RWPE2 (cell line): Measurements from ENCODE around the gene KRT33A.
"Not testable (repeated sequence)": the region's sequence is repeated elsewhere in the genome, so short reads cannot be mapped to it uniquely, and the experiment has no call there.

Experiments used
- ATAC-seq: fragments of 200-7000 bp; cut with Tn5 transposase; 3 replicates; pipeline ENCODE4 v1.9.1; 2021; ENCODE audit warnings: low read depth
- DNase-seq: peaks from one replicate; pipeline ENCODE4 v3.0.0-alpha.2; 2020; ENCODE audit warnings: low spot score
- H3K27ac ChIP-seq: fragments of 450-650 bp; 2 replicates; pipeline ENCODE4 v1.5.1; 2017; ENCODE audit warnings: mild to moderate bottlenecking; ENCODE audit not compliant: poor library complexity, severe bottlenecking
- H3K27me3 ChIP-seq: fragments of 250-450 bp; sonication (Bioruptor Pico); 2 replicates; pipeline ENCODE4 v1.5.1; 2021; ENCODE audit warnings: mild to moderate bottlenecking, moderate library complexity; ENCODE audit not compliant: insufficient read depth, poor library complexity, severe bottlenecking
- H3K36me3 ChIP-seq: fragments of 250-450 bp; sonication (Bioruptor Pico); 2 replicates; pipeline ENCODE4 v1.5.1; 2020; ENCODE audit warnings: low read depth, mild to moderate bottlenecking, moderate library complexity
- H3K4me1 ChIP-seq: fragments of 250-450 bp; sonication (Bioruptor Pico); 2 replicates; pipeline ENCODE4 v1.5.1; 2021; ENCODE audit warnings: mild to moderate bottlenecking, moderate library complexity; ENCODE audit not compliant: insufficient read depth, poor library complexity, severe bottlenecking
- H3K4me3 ChIP-seq: fragments of 250-450 bp; sonication (Bioruptor Pico); 2 replicates; pipeline ENCODE4 v1.5.1; 2021; ENCODE audit warnings: mild to moderate bottlenecking, moderate library complexity; ENCODE audit not compliant: severe bottlenecking
- H3K9me3 ChIP-seq: fragments of 250-450 bp; sonication (Bioruptor Pico); 2 replicates; pipeline ENCODE4 v1.5.1; 2021; ENCODE audit warnings: mild to moderate bottlenecking, moderate library complexity; ENCODE audit not compliant: severe bottlenecking
- TF ChIP-seq, protein P1 (sequence below): fragments of 450-650 bp; IDR thresholded peaks from one replicate; pipeline ENCODE4 v1.5.1; 2017; ENCODE audit warnings: mild to moderate bottlenecking, moderate library complexity; ENCODE audit not compliant: poor library complexity, severe bottlenecking

Gene KRT33A

GRCh38 chr17:41352597-41353366 is 2.2 kb upstream of the KRT33A start:
- ATAC-seq (peak; percentile 93), DNase-seq (no peak)
- peaks cover 5% of the 10 kb centered on the region; the same call in 1 of the 2 replicates for H3K36me3 ChIP-seq
- TF ChIP-seq, protein P1, sequence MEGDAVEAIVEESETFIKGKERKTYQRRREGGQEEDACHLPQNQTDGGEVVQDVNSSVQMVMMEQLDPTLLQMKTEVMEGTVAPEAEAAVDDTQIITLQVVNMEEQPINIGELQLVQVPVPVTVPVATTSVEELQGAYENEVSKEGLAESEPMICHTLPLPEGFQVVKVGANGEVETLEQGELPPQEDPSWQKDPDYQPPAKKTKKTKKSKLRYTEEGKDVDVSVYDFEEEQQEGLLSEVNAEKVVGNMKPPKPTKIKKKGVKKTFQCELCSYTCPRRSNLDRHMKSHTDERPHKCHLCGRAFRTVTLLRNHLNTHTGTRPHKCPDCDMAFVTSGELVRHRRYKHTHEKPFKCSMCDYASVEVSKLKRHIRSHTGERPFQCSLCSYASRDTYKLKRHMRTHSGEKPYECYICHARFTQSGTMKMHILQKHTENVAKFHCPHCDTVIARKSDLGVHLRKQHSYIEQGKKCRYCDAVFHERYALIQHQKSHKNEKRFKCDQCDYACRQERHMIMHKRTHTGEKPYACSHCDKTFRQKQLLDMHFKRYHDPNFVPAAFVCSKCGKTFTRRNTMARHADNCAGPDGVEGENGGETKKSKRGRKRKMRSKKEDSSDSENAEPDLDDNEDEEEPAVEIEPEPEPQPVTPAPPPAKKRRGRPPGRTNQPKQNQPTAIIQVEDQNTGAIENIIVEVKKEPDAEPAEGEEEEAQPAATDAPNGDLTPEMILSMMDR, result no peak
- peaks cover 2% of the 10 kb centered on the region for H3K9me3 ChIP-seq
- H3K4me3 ChIP-seq, result no peak overlapping the region
- peak overlapping the region; percentile 47 for H3K27ac ChIP-seq
- peaks cover 32% of the 10 kb centered on the region for H3K4me1 ChIP-seq
- H3K27me3 ChIP-seq, result no peaks in the 10 kb centered on the region

GRCh38 chr17:41351177-41351576 is 549 bp upstream of the KRT33A start:
- Histone ChIP-seq H3K36me3 (peaks cover 5% of the 10 kb centered on the region; the same call in 1 of the 2 replicates), H3K27me3 (no peaks in the 10 kb centered on the region), H3K27ac (no peak overlapping the region), H3K4me1 (peaks cover 32% of the 10 kb centered on the region), H3K4me3 (no peak overlapping the region), H3K9me3 (no peaks in the 10 kb centered on the region)
- TF ChIP-seq, protein P1, result no peak
- no peak for DNase-seq
- no peak for ATAC-seq

DNA sequence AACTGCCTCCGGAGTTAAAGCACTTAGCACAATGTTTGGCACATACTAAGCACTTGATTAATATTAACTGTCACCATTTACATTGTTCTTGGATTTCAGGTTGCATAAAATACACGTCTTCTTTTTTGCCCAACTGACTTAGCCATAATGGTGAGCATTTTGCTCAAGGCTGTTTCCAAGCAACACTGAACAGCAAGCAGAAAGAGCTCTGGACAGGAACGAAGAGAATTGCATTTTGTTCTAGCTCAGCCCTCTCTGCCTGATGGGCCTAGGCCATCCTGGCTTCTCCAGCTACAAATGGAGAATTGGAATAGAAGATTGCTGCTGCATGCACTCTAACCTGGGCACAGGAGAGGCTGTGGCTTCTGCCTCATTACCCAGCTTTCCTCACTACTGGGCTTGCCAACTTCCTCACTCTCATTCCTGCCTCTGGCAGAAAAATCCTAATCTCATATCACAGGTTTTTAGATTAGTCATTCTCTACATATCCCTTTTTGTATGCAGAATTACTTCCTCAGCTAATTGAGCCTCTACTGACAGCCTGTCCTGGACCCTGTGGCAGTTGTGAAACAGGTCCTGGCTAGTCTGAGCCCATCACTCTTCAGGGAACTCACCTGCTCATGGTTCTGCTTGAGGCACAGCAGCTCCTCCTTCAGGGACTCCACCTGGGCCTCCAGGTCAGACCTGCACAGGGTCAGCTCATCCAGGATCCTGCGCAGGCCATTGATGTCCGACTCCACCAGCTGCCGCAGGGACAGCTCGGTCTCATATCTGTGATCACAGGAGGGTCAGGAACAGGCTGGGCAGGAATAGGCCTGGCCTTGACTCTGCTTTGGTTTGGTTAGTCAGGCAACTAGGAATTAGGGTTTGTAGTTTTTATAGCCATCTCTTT is 2.5 kb downstream of the KRT33A start:
- TF ChIP-seq, protein P1, result no peak
- Histone ChIP-seq H3K36me3 (no peaks in the 10 kb centered on the region), H3K9me3 (no peaks in the 10 kb centered on the region), H3K27ac (no peak overlapping the region), H3K4me3 (no peak overlapping the region), H3K4me1 (peaks cover 14% of the 10 kb centered on the region), H3K27me3 (no peaks in the 10 kb centered on the region)
- ATAC-seq (peak; percentile 14; the same call in 1 of the 3 replicates), DNase-seq (no peak)

- not testable (repeated sequence) for ATAC-seq, H3K36me3 ChIP-seq, H3K4me3 ChIP-seq, H3K4me1 ChIP-seq, DNase-seq, H3K27me3 ChIP-seq, H3K9me3 ChIP-seq, H3K27ac ChIP-seq
Observed at GRCh38 chr17:41346421-41346820, 4.2 kb downstream of the KRT33A start.

DNA sequence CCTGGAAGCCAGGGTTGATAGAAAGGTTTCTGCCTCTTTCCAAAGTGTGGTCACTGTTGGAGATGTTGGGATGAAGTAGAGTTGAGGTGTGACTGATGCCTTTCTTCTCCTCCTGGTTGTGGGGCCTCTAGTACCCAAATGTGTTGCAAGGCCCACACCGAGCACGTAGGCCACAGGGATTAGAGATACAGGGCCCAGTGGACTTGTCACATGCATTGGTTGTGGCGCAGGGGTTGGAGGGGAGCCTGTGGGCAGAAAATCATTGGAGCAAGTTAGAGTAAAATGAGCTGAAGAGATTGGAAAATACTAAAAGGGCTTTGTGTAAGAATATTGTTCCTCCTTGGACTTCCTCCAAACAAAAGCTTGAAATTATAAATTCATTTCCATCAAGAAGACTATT is 4.6 kb downstream of the KRT33A start:
- peaks cover 4% of the 10 kb centered on the region for H3K4me1 ChIP-seq
- H3K27me3 ChIP-seq, result no peaks in the 10 kb centered on the region
- ATAC-seq, result no peak
- H3K27ac ChIP-seq, result no peak overlapping the region
- no peaks in the 10 kb centered on the region for H3K9me3 ChIP-seq
- no peaks in the 10 kb centered on the region for H3K36me3 ChIP-seq
- no peak overlapping the region for H3K4me3 ChIP-seq
- DNase-seq, result no peak
- TF ChIP-seq, protein P1, result no peak
